Left lobe of liver (tissue), 2 donors: Measurements from ENCODE around the gene KRT26. TPM values are rescaled to one million over a fixed set of nuclear protein-coding genes. Genes with fewer than 3 reads are reported as not detected.
"Not testable (repeated sequence)": the region's sequence is repeated elsewhere in the genome, so short reads cannot be mapped to it uniquely, and the experiment has no call there.

Source experiments
- ATAC-seq: fragments of 200-7000 bp; cut with Tn5 transposase; one replicate; pipeline ENCODE4 v1.9.1; 2020; ENCODE audit warnings: mild to moderate bottlenecking, moderate library complexity
- DNase-seq: peaks from one replicate; pipeline ENCODE4 v3.0.0-alpha.2; 2020; ENCODE audit warnings: low spot score
- total RNA-seq: library from RNA; stranded (reverse); gene quantifications from one replicate; pipeline ENCODE4 v1.2.1, GENCODE V29; 2021
- donor health status: DM: no; HTN: no; CAD: no; lungs with moderate emphysema.
- donor health status: DM: no; HTN: yes; CAD: no.

Gene KRT26, protein sequence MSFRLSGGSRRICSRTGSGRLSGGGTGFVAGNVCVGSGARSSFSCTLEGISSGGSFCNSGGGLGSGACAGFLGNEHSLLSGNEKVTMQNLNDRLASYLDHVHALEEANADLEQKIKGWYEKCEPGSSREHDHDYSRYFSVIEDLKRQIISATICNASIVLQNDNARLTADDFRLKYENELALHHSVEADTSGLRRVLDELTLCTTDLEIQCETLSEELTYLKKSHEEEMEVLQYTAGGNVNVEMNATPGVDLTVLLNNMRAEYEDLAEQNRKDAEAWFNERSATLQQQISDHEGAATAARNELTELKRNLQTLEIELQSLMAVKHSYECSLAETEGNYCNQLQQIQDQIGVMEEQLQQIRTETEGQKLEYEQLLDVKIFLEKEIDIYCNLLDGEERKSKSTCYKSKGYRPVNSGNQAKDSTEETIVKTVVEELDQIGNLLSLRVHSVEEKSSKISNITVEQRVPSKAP
- not detected for total RNA-seq

DNA sequence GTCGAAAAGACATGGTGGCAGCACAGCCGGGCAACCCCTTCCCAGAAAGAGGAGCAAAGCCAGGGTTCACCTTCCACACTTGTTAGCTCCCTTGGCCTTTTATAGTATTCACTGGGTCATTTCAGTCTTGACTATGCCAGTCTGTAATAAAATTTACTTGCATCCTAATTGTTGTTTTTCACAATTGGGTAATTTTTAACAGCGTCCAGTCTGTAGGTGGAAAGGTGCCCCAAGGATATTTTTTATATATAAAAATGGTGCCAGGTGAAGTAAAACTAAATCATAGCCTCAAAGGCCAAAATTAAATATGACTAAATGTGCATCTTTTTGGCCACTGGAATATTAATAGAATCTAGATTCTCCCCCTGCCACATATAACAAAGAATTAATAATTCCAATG is at the start of gene KRT26:
Gene KRT26, minus strand, starts transcription at position 101 of the 400 bp plus-strand sequence. Its CDS starts 88 bp downstream, at position 13.
- DNase-seq (no peak), ATAC-seq (no peak)

GRCh38 chr17:40821536-40821935 is 49.5 kb upstream of the KRT26 start:
- DNase-seq = no peak
- ATAC-seq = no peak

DNA sequence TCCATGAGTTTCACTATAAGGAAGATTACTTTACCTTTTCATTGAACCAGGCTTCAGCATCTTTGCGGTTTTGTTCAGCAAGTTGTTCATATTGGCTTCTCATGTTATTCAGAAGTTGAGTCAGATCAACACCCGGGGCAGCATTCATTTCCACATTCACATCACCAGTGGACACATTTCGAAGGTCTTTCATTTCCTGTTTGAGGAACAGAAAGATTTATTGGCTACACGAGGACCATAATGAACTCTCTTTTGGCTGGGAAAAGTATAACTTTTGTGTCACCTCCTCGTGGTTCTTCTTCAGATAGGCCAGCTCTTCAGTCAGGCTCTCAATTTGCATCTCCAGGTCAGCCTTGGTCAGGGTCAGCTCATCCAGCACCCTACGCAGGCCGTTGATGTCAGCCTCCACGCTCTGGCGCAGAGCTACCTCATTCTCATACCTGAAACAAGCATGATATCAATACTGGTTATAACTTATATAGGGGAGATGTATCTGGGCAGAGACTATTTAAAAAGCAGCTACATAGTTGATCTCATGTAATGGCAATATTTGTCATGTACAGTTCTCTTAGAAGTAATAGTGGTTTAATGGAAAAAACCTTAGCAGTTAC is 48.3 kb upstream of the KRT26 start:
- DNase-seq (no peak), ATAC-seq (no peak)

GRCh38 chr17:40819528-40820125 is 47.6 kb upstream of the KRT26 start:
- DNase-seq = no peak
- ATAC-seq = peak; percentile 28

GRCh38 chr17:40818733-40819527 is 46.9 kb upstream of the KRT26 start:
- ATAC-seq = peak; percentile 97

DNA sequence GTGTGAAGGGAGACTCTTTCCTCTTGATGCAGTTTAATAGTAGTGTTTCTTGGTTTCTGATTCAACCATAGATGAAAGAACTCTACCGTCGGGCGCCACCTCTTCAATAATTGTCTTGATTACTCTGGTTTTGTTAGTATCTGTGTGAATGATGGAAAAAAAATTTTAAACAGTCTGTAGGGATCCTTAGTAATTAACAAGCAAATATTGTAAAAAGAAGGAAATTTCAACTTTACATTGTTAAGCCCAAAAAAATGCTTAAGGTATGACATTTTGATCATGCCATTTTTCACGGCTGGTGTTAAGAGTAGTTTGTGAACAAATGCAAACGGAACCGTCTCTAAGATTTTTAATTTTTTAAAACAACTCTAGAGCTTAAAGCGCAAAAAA is 46.3 kb upstream of the KRT26 start:
- no peak for ATAC-seq
- no peak for DNase-seq

More at GRCh38 chr17:40818733-40819527, 46.9 kb upstream of the KRT26 start:
- peak; percentile 85 for DNase-seq

- DNase-seq (no peak), ATAC-seq (no peak)
These were observed 45.2 kb upstream of the KRT26 start for GRCh38 chr17:40817103-40817682.

DNA sequence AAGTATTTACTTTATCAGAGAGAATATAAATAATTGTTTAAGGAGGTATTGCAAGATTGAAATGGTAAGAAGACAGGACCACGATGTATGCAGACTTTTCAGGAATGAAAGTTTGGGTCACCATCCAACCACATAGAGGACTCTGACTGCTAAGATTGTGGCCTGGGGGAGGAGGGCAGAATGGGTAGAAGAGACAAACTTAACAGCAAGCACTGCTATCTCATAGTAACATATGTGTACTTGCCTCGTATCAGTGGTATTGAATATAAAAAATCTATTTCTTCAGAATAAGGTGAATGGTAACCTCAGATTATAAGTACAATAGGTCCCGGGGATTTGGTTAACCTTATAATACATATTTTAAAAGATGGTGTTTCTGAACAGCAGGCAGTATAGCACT is 44.6 kb upstream of the KRT26 start:
- DNase-seq (no peak), ATAC-seq (no peak)

- no peak for DNase-seq
- ATAC-seq = no peak
These were observed 43.4 kb upstream of the KRT26 start for GRCh38 chr17:40815381-40815780.

DNA sequence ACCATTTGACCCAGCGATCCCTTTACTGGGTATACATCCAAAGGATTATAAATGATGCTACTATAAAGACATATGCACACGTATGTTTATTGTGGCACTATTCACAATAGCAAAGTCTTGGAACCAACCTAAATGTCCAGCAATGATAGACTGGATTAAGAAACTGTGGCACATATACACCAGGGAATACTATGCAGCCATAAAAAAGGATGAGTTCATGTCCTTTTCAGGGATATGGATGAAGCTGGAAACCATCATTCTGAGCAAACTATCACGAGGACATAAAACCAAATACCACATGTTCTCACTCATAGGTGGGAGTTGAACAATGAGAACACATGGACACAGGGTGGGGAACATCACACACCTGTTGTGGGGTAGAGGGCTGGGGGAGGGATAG is 42.7 kb upstream of the KRT26 start:
- not testable (repeated sequence) for ATAC-seq, DNase-seq

- no peak for DNase-seq
- no peak for ATAC-seq
These were observed 41.8 kb upstream of the KRT26 start for GRCh38 chr17:40813804-40814203.

DNA sequence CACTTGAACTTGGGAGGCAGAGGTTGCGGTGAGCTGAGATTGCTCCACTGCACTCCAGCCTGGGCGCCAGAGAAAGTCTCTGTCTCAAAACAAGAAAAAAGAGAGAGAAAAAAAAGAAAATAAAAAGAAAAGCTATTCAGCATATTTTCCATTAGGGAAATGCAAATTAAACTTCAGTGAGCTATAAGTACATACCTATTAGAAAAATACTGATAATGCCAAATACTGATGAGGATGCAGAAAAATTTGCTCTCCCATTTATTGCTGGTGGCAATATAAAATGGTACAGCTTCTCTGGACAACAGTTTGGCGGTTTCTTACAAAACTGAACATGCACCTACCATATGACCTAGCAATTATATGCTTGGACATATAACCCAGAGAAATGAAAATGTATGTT is 40.6 kb upstream of the KRT26 start:
- no peak for DNase-seq
- no peak for ATAC-seq

DNA sequence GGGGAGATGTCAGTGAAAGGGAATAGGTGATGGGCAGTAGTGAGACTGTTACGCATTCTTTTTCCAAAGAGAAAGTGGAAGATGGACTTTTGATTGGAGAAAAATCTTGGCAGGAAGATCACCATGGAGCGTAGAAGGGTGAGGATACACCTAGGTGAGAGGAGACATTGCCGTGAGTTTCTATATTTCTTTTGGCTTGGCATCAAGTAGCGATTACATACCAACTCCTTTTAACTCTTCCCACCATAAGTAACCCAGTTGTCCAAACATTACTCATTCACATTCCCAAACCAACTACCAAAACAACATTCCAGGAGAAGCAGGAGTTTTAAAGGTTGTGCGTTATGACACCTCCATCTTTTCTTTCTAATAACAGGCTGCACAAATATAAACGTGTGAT is 38.5 kb upstream of the KRT26 start:
- no peak for ATAC-seq
- DNase-seq = no peak

DNA sequence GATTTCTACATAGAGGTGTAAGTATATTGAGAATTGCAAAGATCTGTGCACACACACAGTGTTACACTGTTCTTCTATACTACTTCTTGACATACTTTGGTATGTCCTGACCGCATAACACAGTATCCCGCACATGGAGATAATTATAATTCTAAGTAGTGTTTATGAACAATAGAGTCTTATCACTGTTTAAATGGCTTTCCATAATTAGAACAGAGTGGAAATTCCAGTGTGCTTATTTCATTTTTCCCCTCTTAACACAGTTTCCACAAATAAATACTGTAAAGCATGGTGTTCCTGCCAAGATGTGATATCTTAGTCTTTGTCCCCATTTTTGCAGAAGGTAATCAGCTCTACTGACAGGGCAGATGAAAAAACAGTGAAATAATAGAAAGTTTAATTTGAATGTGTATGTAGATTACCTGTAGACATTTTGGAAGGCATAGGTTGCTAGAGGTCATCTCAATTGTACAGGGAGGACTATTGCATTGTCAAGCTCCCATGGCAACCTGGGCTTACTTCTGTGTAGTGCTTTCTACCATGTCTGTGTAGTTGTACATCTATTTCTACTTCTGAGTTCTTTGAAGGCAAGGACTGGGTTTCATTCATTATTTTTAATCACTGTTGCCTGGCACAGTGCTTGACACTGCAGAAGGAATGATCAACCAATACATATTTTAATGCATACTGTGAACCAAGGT is 37.9 kb upstream of the KRT26 start:
- ATAC-seq (no peak), DNase-seq (no peak)

GRCh38 chr17:40806131-40806530 is 34.1 kb upstream of the KRT26 start:
- DNase-seq (no peak), ATAC-seq (no peak)

- peak; percentile 100 for ATAC-seq
- DNase-seq = peak; percentile 75
These were observed 31.6 kb upstream of the KRT26 start for GRCh38 chr17:40803617-40804082.

GRCh38 chr17:40801157-40801556 is 29.2 kb upstream of the KRT26 start:
- DNase-seq = no peak

GRCh38 chr17:40800381-40800780 is 28.4 kb upstream of the KRT26 start:
- ATAC-seq = no peak
- DNase-seq = no peak

More at GRCh38 chr17:40801157-40801556, 29.2 kb upstream of the KRT26 start:
- ATAC-seq = no peak

DNA sequence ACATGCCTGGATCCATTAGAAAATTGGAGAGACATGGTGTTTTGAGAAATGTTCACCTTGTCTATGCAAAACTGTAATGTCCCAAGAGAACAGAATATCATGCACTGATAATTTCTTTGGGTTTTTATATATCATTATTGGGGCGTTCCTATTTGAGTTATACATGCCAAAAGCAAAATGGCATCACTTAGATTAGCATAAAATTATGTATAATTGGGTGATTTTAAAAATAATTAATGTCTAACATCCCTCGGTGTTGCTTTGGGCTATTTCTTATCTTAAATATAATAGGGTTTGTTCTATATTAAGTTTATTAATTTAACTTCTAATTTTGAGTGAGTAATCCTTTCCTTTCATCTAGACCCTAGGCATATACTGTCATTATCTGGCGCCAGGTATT is 27.9 kb upstream of the KRT26 start, which contains the start of gene KRT28:
Gene KRT28, minus strand, starts transcription at position 101 of the 400 bp plus-strand sequence. Its CDS starts 66 bp downstream, at position 35.
- no peak for ATAC-seq
- DNase-seq = no peak

GRCh38 chr17:40796846-40797245 is 24.8 kb upstream of the KRT26 start:
- no peak for ATAC-seq
- DNase-seq = no peak
